Measurements from ENCODE around the gene TM4SF5.
A peak's percentile ranks its signal among the peaks of the same experiment; 100 is the strongest.

The TM4SF5 gene

GRCh38 chr17:4771519-4772234 lies at the start of gene TM4SF5:
TSS of gene TM4SF5 (plus strand) at chr17:4771886. CDS start at chr17:4771923, 37 bp downstream.
- DNase-seq (ENCODE audit: low read depth): no peak

DNA sequence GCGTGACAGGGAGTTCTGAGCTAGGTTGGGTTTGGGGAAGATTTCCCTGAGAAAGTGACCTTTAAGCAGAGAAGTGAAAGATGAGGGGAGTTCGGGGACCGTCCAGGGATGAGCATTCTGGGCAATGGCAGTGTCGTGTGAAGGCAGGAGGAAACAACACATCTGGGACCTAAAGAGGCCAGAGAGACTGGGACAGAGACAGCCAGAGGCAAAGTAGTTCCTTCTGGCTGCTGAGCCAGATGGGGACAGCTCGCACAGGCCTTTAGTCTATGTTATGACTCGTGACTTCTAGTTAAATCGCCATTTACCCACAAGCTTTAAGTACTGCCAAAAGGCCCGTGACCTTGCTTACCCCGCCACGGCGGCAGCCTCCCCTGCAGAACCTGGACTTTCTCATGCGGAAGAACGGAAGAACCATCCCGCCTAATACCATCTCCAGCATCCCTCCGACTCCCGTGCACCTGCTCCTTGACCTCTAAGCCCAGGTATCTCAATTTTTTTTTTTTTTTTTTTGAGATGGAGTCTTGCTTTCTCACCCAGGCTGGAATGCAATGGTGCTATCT lies 48.9 kb upstream of the TM4SF5 start:
- DNase-seq (ENCODE audit: low read depth): no peak

DNA sequence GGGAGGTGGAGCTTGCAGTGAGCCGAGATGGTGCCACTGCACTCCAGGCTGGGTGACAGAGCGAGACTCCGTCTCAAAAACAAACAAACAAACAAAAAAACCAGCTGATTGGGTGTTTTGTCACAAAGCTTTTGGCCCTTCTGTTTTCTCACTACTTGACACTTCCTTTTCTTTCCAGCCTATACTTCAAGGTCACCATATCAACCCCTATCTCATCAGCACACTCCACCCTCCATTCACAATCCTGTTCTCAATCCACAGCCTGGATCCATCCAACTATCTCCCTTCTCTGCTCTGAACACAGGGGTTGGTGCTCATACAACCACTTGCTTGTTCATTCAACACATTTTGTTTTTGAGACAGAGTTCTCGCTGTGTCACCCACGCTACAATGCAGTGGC lies 47.0 kb upstream of the TM4SF5 start:
- DNase-seq (ENCODE audit: low read depth): no peak

GRCh38 chr17:4725646-4726310 lies 45.9 kb upstream of the TM4SF5 start:
- DNase-seq (ENCODE audit: low read depth): no peak

DNA sequence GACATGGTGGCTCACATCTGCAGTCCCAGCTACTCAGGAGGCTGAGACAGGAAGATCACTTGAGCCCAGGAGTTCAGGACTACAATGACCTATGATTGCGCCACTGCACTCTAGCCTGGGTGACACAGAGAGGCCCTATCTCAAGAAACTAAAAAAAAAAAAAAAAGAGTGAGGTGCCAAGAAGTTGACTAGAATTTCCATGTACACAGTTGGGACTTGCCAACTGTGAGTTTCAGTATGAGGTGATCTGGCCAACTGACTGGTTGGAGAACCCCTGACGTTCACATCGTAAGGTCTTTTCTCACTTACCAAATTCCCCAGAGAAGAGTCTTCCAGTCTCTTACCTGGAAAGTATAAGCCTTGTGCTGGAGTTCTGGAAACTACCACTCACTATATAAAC lies 43.6 kb upstream of the TM4SF5 start:
- DNase-seq (ENCODE audit: low read depth): no peak

DNA sequence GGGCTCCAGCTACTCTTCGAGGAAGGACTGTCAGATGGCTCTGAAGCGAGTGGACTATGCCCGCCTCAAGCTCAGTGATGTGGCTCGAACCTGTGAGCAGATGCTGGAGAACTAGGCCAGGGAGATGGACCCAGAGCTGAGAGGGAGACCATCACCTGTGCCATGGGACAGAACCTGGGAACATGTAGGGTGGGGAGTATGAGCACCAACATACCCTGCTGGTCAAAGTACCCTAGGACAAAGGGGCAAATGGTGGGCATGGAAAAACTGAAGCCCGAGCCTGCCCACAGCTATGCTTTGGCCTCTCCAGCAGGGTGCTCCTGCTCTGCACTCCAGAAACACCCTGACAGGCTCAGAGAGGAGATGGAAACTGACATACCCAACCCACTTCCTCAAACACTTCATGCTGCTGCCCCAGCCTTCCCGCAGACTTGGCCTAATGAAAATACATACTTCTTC lies 38.6 kb upstream of the TM4SF5 start:
- DNase-seq (ENCODE audit: low read depth): no peak

DNA sequence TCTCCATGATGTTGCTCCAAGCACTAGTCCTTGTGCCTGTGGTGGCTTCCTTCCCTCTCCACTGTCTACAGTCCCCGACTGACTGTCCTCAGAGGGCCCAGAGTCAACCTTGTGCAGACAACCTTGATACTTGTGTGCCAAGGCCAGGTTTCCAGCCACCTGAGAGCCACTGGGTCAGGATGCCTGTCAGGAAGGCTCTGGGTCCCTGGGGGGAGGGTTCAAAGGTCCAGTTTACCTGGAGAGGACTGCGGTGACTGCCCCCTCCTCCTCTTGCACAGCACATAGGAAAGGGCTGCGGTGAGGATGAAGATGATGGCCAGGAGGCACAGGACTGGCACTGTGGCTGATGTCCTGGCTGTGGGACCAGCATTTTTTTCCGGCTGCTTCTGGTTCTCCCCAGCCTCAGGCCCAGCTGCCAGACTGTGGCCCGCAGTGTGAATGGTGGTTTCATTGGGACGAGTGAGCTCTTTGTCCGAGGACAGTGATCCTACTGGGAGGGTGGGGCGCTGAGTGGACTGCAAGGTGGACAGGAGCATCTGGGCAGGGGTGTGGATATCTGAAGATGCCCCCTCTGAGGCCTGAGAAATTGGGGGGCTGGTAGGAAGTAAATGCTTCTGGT lies 36.7 kb upstream of the TM4SF5 start:
- no peak for DNase-seq (ENCODE audit: low read depth)

DNA sequence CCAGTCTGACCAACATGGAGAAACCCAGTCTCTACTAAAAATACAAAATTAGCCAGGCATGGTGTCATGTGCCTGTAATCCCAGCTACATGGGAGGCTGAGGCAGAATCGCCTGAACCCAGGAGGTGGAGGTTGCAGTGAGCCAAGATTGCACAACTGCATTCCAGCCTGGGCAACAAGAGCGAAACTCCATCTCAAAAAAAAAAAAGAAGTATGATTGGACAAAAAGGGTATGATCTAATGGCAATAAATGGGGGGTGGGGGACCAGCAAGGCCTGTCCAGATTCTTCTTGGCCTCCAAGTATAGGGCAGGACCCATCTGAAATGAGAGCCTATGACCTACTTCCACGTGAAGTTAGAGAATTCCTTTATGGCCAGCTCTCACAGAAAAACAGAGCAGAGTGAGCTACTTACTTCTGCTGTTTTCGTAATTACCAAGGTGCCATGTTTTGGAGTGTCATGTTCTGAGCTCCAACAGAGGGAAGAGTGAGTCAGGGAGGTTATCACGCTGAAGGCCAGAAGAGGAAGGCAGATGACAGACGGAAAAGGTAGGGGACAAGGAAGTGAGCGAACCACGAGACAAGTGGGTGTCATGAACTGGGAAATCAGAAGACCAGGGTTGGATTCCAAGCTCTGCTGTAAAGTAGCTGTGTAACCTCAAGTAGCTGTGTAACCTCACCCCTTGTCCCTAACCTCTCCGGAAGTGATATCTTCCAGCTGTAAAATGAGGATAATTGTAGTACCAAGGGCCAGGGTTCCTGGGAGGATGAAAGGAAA lies 35.6 kb upstream of the TM4SF5 start:
- DNase-seq (ENCODE audit: low read depth): peak; percentile 16

GRCh38 chr17:4738136-4739121 lies 33.3 kb upstream of the TM4SF5 start:
- DNase-seq (ENCODE audit: low read depth): no peak

DNA sequence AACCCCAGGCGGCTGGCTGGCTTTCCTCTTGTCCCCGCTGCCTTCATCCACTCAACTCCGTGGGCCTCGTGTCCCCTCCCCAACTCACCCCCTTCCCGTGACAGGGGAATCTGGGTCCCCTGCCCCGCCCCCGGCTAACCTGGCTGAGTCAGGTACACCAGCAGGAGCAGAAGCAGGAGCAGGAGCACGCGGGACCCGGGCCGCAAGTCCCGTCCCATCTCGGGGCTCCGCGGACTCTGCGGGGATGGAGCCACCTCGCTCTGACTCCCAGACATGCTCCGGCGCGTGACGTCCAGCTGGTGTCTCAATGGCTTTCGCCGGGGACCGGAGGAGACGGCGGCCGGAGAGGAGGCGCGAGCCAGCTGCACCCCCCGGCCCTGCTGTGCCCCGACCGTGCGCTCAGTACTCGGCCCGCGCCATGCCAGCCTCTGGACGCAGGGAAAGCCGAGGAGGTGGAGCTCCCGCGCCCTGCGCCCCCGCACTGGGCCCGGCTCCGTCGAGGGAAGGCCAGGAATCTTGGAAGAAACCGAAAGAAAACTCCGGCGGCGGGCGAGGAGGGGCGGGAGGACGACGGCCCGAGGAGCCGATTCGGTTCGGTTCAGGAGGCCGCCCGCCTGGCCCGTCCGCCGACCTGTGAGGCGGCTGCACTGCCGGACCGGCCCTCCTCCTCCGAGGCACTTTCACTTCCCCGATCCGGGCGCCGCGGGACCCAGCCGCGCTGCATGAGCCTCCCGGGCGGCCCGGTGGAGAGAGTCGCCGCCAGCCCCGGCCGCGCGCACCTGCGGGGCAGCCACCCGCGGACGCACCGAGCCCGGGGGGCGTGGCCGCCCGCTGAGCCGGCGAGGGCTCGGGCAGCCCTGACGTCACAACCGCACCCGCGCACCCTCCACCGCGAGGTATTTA lies 32.3 kb upstream of the TM4SF5 start, which contains the start of the genes CXCL16 and ZMYND15:
Gene CXCL16 (minus strand): TSS at position 807 of the 903 bp plus-strand sequence. CDS start 589 bp downstream, at position 218.
Gene ZMYND15 (plus strand): TSS at position 712 of the 903 bp plus-strand sequence. CDS start 716 bp downstream, outside the sequence.
- peak; percentile 36 for DNase-seq (ENCODE audit: low read depth)

DNA sequence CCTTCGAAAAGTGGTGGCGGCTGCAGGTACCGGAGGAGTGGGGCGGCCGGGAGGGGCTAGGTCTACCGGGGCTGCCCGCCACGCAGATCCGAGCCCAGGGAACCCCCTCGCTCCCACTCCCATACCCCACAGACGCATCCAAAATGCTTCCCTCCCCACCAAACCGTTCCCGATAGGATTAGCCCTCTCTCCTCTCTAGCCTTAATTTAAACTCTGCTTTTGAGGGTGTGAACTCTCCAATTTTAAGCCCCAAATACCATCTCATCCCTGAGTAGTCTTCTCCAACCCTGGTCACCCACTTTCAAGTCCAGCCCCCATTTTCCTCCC lies 31.7 kb upstream of the TM4SF5 start:
- no peak for DNase-seq (ENCODE audit: low read depth)

- DNase-seq (ENCODE audit: low read depth): no peak
Observed at GRCh38 chr17:4740584-4740983, 31.1 kb upstream of the TM4SF5 start.

GRCh38 chr17:4741544-4741943 lies 30.1 kb upstream of the TM4SF5 start:
- no peak for DNase-seq (ENCODE audit: low read depth)

- DNase-seq (ENCODE audit: low read depth): no peak
Observed at GRCh38 chr17:4742133-4742532, 29.6 kb upstream of the TM4SF5 start.

DNA sequence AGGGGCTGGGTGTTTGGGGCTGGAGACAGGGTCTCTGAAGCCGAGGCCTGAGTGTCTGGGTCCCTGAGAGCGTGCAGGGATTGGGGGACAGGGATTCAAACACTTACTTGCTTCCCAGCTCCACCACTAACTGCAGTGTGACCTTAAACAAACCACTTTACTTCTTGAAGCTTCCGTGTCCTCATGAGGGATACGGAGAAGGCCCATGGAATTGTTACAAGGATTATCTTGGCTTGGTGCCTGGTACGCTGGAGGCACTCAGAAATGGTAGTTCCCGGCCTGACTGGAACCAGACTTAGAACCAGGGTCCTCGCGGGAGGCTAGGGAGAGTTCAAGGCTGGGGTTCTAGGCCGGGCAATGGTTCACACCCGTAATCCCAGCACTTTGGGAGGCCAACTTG lies 29.1 kb upstream of the TM4SF5 start:
- no peak for DNase-seq (ENCODE audit: low read depth)

DNA sequence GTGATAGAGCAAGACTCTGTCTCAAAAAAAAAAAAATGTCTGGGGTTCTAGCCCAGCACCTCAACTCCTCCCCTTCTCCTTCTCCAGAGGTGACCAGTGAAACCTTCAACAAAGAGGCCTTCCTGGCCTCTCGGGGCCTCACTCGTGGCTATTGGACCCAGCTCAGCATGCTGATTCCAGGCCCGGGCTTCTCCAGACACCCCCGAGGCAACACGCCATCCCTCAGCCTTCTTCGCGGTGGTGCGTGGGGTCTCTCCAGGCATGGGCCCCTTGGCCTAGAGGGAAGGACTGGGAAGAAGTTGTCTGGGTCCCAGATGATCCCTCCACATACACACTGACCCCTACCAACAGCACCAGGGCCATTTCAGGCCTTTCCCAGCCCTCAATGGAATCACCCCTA lies 28.5 kb upstream of the TM4SF5 start:
- no peak for DNase-seq (ENCODE audit: low read depth)

GRCh38 chr17:4743898-4744297 lies 27.8 kb upstream of the TM4SF5 start:
- no peak for DNase-seq (ENCODE audit: low read depth)

GRCh38 chr17:4744999-4745969 lies 26.4 kb upstream of the TM4SF5 start:
- DNase-seq (ENCODE audit: low read depth): no peak
